ENCODE data around the gene HSPA1A.

Gene HSPA1A

GRCh38 chr6:31865205-31866118, 50.1 kb downstream of the HSPA1A start:
- DNase-seq (ENCODE audit: low read depth in 2 of 2): no peak
